Upper lobe of right lung (tissue), 1 donor: Measurements from ENCODE around the gene LYRM1. TPM values are rescaled to one million over a fixed set of nuclear protein-coding genes. Genes with fewer than 3 reads are reported as not detected.
"Not testable (repeated sequence)": the region's sequence is repeated elsewhere in the genome, so short reads cannot be mapped to it uniquely, and the experiment has no call there.

Experiments
- ATAC-seq: fragments of 200-7000 bp; cut with Tn5 transposase; one replicate; pipeline ENCODE4 v1.9.1; 2020; ENCODE audit warnings: mild to moderate bottlenecking, moderate library complexity
- DNase-seq: peaks from one replicate; pipeline ENCODE4 v3.0.0-alpha.2; 2020
- H3K27ac ChIP-seq: fragments of 200-600 bp; one replicate; pipeline ENCODE4 v1.8.0; 2022
- H3K27me3 ChIP-seq: fragments of 200-600 bp; one replicate; pipeline ENCODE4 v1.8.0; 2022; ENCODE audit warnings: mild to moderate bottlenecking
- H3K36me3 ChIP-seq: fragments of 200-600 bp; one replicate; pipeline ENCODE4 v1.8.0; 2022
- H3K4me1 ChIP-seq: fragments of 200-600 bp; one replicate; pipeline ENCODE4 v1.8.0; 2022
- H3K4me3 ChIP-seq: fragments of 200-600 bp; one replicate; pipeline ENCODE4 v1.8.0; 2022; ENCODE audit warnings: mild to moderate bottlenecking
- H3K9me3 ChIP-seq: fragments of 200-600 bp; one replicate; pipeline ENCODE4 v1.8.0; 2022
- intact Hi-C: fragments of 100-400 bp; cut with DNase I; formaldehyde crosslinking; loops from one replicate; pipeline ENCODE4 v1.11.0; 2022
- total RNA-seq: library from RNA; stranded (reverse); fragmentation: NEBNext Ultra II Directional; extraction: Animal tissue kit (Norgen Biotek cat#: 25700); gene quantifications from one replicate; pipeline ENCODE4 v1.2.1, GENCODE V29; 2021
- TF ChIP-seq, protein P1 (sequence below): fragments of 200-600 bp; IDR thresholded peaks from one replicate; pipeline ENCODE4 v1.8.0; 2022; ENCODE audit warnings: antibody characterized with exemption
- donor health status: DM: no; HTN: yes; CAD: no; lungs with severe emphysema.

Gene LYRM1
- total RNA-seq, 1 donor from 2014 or later, result 28.9 TPM

DNA sequence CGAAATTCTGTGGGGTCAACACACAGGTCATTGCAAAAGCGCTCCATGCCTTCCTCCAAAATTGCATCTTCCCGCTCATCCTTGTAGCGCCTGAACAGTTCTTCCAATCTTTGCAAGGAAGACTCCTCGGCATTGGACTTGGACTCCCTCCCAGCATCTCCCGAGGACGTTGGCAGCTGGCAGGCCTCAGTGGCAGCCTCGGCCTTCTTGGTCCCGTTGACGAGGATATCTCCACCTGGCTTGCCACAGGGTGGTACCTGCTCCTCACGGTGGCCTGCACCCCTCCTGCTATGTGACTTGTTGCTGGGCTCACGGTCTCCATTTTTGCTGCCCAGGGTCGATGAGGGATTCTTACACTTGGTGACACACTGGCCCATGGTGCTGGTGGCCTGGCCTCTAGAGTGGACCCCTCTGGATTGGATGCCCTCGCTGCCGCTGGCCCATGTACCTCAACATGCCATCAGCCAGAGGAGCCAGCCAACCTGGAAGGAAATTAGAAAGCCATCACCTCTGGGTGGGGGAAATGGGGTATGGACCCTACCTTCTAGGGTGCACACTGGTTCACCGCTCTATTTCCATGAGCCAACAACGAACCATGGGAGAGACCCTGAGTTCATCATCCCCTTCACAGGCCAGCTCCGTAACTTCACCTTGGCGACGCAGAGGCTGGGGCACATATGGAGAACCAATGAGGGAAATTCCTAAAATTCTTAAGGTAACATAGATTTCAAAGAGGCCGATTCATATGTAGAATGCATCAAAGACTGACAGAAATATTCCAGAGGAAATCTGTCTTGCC, 38.2 kb upstream of the LYRM1 start:
- ATAC-seq (no peak), DNase-seq (no peak)
- TF ChIP-seq, protein P1, sequence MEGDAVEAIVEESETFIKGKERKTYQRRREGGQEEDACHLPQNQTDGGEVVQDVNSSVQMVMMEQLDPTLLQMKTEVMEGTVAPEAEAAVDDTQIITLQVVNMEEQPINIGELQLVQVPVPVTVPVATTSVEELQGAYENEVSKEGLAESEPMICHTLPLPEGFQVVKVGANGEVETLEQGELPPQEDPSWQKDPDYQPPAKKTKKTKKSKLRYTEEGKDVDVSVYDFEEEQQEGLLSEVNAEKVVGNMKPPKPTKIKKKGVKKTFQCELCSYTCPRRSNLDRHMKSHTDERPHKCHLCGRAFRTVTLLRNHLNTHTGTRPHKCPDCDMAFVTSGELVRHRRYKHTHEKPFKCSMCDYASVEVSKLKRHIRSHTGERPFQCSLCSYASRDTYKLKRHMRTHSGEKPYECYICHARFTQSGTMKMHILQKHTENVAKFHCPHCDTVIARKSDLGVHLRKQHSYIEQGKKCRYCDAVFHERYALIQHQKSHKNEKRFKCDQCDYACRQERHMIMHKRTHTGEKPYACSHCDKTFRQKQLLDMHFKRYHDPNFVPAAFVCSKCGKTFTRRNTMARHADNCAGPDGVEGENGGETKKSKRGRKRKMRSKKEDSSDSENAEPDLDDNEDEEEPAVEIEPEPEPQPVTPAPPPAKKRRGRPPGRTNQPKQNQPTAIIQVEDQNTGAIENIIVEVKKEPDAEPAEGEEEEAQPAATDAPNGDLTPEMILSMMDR, result no peak
- no peak overlapping the region for H3K27ac ChIP-seq
- no peaks in the 10 kb centered on the region for H3K9me3 ChIP-seq
- intact Hi-C loops, result no loop called here
- H3K27me3 ChIP-seq, result no peaks in the 10 kb centered on the region
- no peak overlapping the region for H3K4me3 ChIP-seq
- H3K36me3 ChIP-seq, result peaks cover 34% of the 10 kb centered on the region
- peaks cover 33% of the 10 kb centered on the region for H3K4me1 ChIP-seq

DNA sequence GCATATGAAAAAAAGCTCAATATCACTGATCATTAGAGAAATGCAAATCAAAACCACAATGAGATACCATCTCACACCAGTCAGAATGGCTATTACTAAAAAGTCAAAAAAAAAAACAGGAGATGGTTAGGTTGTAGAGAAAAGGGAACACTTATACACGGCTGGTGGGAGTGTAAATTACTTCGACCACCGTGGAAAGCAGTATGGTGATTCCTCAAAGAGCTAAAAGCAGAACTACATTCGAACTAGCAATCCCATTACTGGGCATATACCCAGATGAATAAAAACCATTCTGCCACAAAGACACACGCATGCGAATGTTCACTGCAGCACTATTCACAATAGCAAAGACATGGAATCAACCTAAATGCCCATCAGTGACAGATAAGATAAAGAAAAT, 36.2 kb upstream of the LYRM1 start:
- H3K27ac ChIP-seq, DNase-seq, H3K9me3 ChIP-seq, ATAC-seq, intact Hi-C loops, H3K27me3 ChIP-seq, H3K4me3 ChIP-seq: not testable (repeated sequence)
- Histone ChIP-seq H3K4me1 (peaks cover 46% of the 10 kb centered on the region), H3K36me3 (peaks cover 30% of the 10 kb centered on the region)

- DNase-seq (no peak), ATAC-seq (no peak)
- H3K4me3 ChIP-seq, result no peak overlapping the region
- intact Hi-C loops, result no loop called here
- H3K36me3 ChIP-seq, result peaks cover 18% of the 10 kb centered on the region
- H3K9me3 ChIP-seq, result no peaks in the 10 kb centered on the region
- H3K4me1 ChIP-seq, result peaks cover 53% of the 10 kb centered on the region
- TF ChIP-seq, protein P1, result no peak
- H3K27ac ChIP-seq, result peak overlapping the region; percentile 53
- no peaks in the 10 kb centered on the region for H3K27me3 ChIP-seq
Observed at GRCh38 chr16:20865420-20866131, 35.0 kb upstream of the LYRM1 start.

DNA sequence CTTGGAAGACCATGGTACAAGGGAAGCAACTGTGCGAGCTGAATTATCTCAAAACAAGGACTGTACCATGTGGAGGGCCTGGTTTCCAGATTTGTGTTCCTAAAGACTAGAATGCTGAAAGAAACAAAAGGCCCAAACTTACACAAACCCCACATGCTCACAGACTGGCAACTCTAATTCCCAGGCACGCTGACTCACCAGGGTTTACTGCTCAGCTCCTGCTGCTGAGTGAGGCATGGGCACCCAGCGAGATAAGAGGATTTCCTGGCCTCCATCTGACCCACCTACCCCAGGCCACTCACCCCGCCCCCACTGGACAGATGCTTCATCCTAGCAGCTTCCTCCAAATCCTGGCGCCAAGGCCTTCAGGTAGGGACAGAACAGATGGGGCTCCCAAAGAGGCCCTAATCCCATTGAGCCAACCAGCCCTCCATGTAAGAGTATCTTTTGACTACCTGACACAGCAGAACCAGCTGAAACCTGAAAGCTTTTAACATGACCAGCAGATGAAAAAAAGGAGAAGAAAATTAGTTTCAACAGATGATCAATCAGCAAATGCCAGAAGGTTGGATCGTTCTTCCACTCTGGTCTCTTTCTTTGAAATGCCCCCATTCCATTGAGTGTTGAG, 34.3 kb upstream of the LYRM1 start:
- DNase-seq (no peak), ATAC-seq (peak; percentile 17)
- Histone ChIP-seq H3K9me3 (no peaks in the 10 kb centered on the region), H3K27ac (peak overlapping the region; percentile 53), H3K27me3 (no peaks in the 10 kb centered on the region), H3K4me3 (no peak overlapping the region), H3K4me1 (peaks cover 58% of the 10 kb centered on the region), H3K36me3 (peaks cover 11% of the 10 kb centered on the region)
- TF ChIP-seq, protein P1, result no peak
- intact Hi-C loops, result no loop called here

DNA sequence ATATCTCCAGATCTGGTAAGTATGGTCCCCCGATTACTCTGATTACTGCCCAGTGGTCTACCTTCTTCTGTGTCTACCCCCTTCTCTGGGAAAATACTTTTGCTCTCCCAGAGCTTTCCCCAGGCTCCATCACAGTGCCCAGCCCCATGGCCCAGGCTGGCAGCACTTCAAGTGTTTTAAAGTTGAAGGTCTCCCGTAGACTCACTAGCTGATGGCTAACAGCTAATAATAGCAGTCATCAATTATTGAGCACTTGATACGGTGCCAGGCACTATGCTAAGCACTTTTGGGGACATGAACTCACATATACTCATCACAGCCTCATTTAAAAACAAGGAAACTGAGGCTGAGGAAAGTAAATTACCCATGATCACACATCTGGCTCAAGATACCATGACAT, 33.8 kb upstream of the LYRM1 start:
- Histone ChIP-seq H3K27me3 (no peaks in the 10 kb centered on the region), H3K27ac (peak overlapping the region; percentile 53), H3K36me3 (peaks cover 6% of the 10 kb centered on the region), H3K4me1 (peaks cover 64% of the 10 kb centered on the region), H3K4me3 (no peak overlapping the region), H3K9me3 (no peaks in the 10 kb centered on the region)
- TF ChIP-seq, protein P1, result no peak
- no peak for DNase-seq
- ATAC-seq, result no peak
- intact Hi-C loops, result no loop called here

GRCh38 chr16:20867585-20867984, 33.0 kb upstream of the LYRM1 start:
- H3K27ac ChIP-seq, result no peak overlapping the region
- intact Hi-C loops, result no loop called here
- H3K9me3 ChIP-seq, result no peaks in the 10 kb centered on the region
- no peaks in the 10 kb centered on the region for H3K36me3 ChIP-seq
- ATAC-seq (no peak), DNase-seq (no peak)
- no peak overlapping the region for H3K4me3 ChIP-seq
- peaks cover 70% of the 10 kb centered on the region for H3K4me1 ChIP-seq
- TF ChIP-seq, protein P1, result no peak
- H3K27me3 ChIP-seq, result no peaks in the 10 kb centered on the region
